Chondrocyte (in vitro differentiated cells): ENCODE results near the gene KCTD15. TPM values are rescaled to one million over a fixed set of nuclear protein-coding genes. Genes with fewer than 3 reads are reported as not detected.

ENCODE experiments used
- DNase-seq: peaks from one replicate; pipeline ENCODE4 v3.0.0; 2021; ENCODE audit warnings: mixed read lengths, low spot score
- H3K27ac Mint-ChIP-seq: one replicate; pipeline ENCODE4 v1.8.0; 2021; ENCODE audit warnings: mild to moderate bottlenecking, moderate library complexity, mixed read lengths; ENCODE audit not compliant: unreplicated experiment
- H3K27me3 Mint-ChIP-seq: 2 replicates; pipeline ENCODE4 v1.8.0; 2021; ENCODE audit warnings: low read depth, mixed read lengths
- H3K36me3 Mint-ChIP-seq: 2 replicates; pipeline ENCODE4 v1.8.0; 2021; ENCODE audit warnings: low read depth, mixed read lengths
- H3K4me1 Mint-ChIP-seq: 2 replicates; pipeline ENCODE4 v1.8.0; 2021; ENCODE audit warnings: low read depth, mild to moderate bottlenecking, mixed read lengths
- H3K4me3 Mint-ChIP-seq: one replicate; pipeline ENCODE4 v1.8.0; 2021; ENCODE audit warnings: mild to moderate bottlenecking, moderate library complexity, mixed read lengths; ENCODE audit not compliant: unreplicated experiment
- H3K9me3 Mint-ChIP-seq: 2 replicates; pipeline ENCODE4 v1.8.0; 2021; ENCODE audit warnings: low read depth, mixed read lengths
- CTCF ChIP-seq: fragments of 200-600 bp; sonication (generic); IDR thresholded peaks from 2 replicates; pipeline ENCODE4 v1.5.0; 2021; ENCODE audit warnings: antibody characterized with exemption, mild to moderate bottlenecking, moderate library complexity
- total RNA-seq: library from RNA; stranded (reverse); gene quantifications from 3 replicates; pipeline ENCODE4 v1.2.1, GENCODE V29; 2021

Gene KCTD15
- total RNA-seq, 1 donor from 2014 or later, result 64.2 TPM

GRCh38 chr19:33788676-33789075, 8.0 kb upstream of the KCTD15 start:
- H3K9me3 Mint-ChIP-seq, result no peaks in the 10 kb centered on the region
- H3K4me3 Mint-ChIP-seq, result no peak overlapping the region
- H3K36me3 Mint-ChIP-seq, result peaks cover 1% of the 10 kb centered on the region
- peaks cover 9% of the 10 kb centered on the region for H3K4me1 Mint-ChIP-seq
- no peak for DNase-seq
- TF ChIP-seq CTCF, result no peak
- no peaks in the 10 kb centered on the region for H3K27me3 Mint-ChIP-seq
- H3K27ac Mint-ChIP-seq, result no peak overlapping the region

- Mint-ChIP-seq H3K36me3 (peaks cover 1% of the 10 kb centered on the region), H3K4me3 (no peak overlapping the region), H3K9me3 (no peaks in the 10 kb centered on the region), H3K4me1 (peaks cover 13% of the 10 kb centered on the region), H3K27me3 (no peaks in the 10 kb centered on the region), H3K27ac (no peak overlapping the region)
- TF ChIP-seq CTCF, result no peak
- no peak for DNase-seq
Observed at GRCh38 chr19:33789344-33789743, 7.3 kb upstream of the KCTD15 start.

- peaks cover 1% of the 10 kb centered on the region for H3K36me3 Mint-ChIP-seq
- no peak for DNase-seq
- H3K27me3 Mint-ChIP-seq, result no peaks in the 10 kb centered on the region
- peaks cover 27% of the 10 kb centered on the region for H3K4me1 Mint-ChIP-seq
- peak overlapping the region; percentile 80 for H3K4me3 Mint-ChIP-seq
- H3K27ac Mint-ChIP-seq, result peak overlapping the region; percentile 78
- H3K9me3 Mint-ChIP-seq, result no peaks in the 10 kb centered on the region
- no peak for TF ChIP-seq CTCF
Observed at GRCh38 chr19:33794683-33795369, 1.8 kb upstream of the KCTD15 start.

GRCh38 chr19:33795370-33796163, 1.1 kb upstream of the KCTD15 start:
- peak; percentile 93 for DNase-seq
- H3K27ac Mint-ChIP-seq, result peak overlapping the region; percentile 93
- H3K27me3 Mint-ChIP-seq, result no peaks in the 10 kb centered on the region
- H3K9me3 Mint-ChIP-seq, result no peaks in the 10 kb centered on the region
- peak; percentile 95 for TF ChIP-seq CTCF
- peaks cover 31% of the 10 kb centered on the region for H3K4me1 Mint-ChIP-seq
- peak overlapping the region; percentile 80 for H3K4me3 Mint-ChIP-seq
- peaks cover 3% of the 10 kb centered on the region for H3K36me3 Mint-ChIP-seq

GRCh38 chr19:33797802-33798671, 1.4 kb downstream of the KCTD15 start:
- no peaks in the 10 kb centered on the region for H3K9me3 Mint-ChIP-seq
- no peak for DNase-seq
- peaks cover 10% of the 10 kb centered on the region for H3K36me3 Mint-ChIP-seq

More at GRCh38 chr19:33797802-33798671, 1.4 kb downstream of the KCTD15 start:
- no peak for TF ChIP-seq CTCF
- Mint-ChIP-seq H3K27ac (peak overlapping the region; percentile 81), H3K27me3 (no peaks in the 10 kb centered on the region), H3K4me1 (peaks cover 31% of the 10 kb centered on the region), H3K4me3 (peak overlapping the region; percentile 86)
